K562 (cell line): ENCODE measurements around the gene ZFP57.

ENCODE experiments used
- BRCA1 ChIP-seq, 2 experiments: fragments of 450-650 bp in 1 of 2; sonication (generic) in 1 of 2; formaldehyde crosslinking in 1 of 2; IDR thresholded peaks; 2 replicates each; pipeline versions ENCODE4 v1.5.0 to v1.6.1; 2017 to 2020; ENCODE audit warnings: mild to moderate bottlenecking in 1 of 2, missing genetic modification reagents in 1 of 2
- CHD7 ChIP-seq: fragments of 200-600 bp; sonication (generic); IDR thresholded peaks from one replicate; pipeline ENCODE4 v1.6.1; 2012; ENCODE audit warnings: mild to moderate bottlenecking, low read depth, low read length, inconsistent platforms
- ELK1 ChIP-seq: sonication (generic); formaldehyde crosslinking; IDR thresholded peaks from 2 replicates; pipeline ENCODE4 v1.8.1; 2022; ENCODE audit warnings: missing genetic modification reagents
- EZH2 ChIP-seq: IDR thresholded peaks from 2 replicates; pipeline ENCODE4 v1.6.1; 2012; ENCODE audit warnings: low read depth, mild to moderate bottlenecking, inconsistent platforms, low read length, borderline replicate concordance
- HDAC6 ChIP-seq: IDR thresholded peaks from 2 replicates; pipeline ENCODE4 v1.6.1; 2012; ENCODE audit warnings: low read depth, mild to moderate bottlenecking, control low read depth, inconsistent platforms, low read length, moderate library complexity
- HEY1 ChIP-seq: fragments of 250-450 bp; sonication (Bioruptor Pico); IDR thresholded peaks from 2 replicates; pipeline ENCODE4 v1.5.0; 2020; ENCODE audit warnings: mild to moderate bottlenecking, moderate library complexity, borderline replicate concordance
- IRF2 ChIP-seq: sonication (generic); formaldehyde crosslinking; IDR thresholded peaks from 2 replicates; pipeline ENCODE4 v1.8.1; 2022; ENCODE audit warnings: mild to moderate bottlenecking, missing genetic modification reagents
- JUN ChIP-seq, 2 experiments: sonication (generic) in 1 of 2; formaldehyde crosslinking in 1 of 2; IDR thresholded peaks; 2 replicates each; pipeline versions ENCODE4 v1.6.1 to v1.8.0; 2012 to 2022; ENCODE audit warnings: borderline replicate concordance in 2 of 2, mild to moderate bottlenecking in 2 of 2, improper control_type of control experiment in 1 of 2, low read depth in 1 of 2, low read length in 1 of 2, missing genetic modification reagents in 1 of 2
- RCOR1 ChIP-seq, 2 experiments: IDR thresholded peaks; 2 replicates each; pipeline ENCODE4 v1.6.1; 2012; ENCODE audit warnings: low read depth in 2 of 2, low read length in 2 of 2, borderline replicate concordance in 1 of 2, improper control_type of control experiment in 1 of 2
- TEAD1 ChIP-seq, 2 experiments: fragments of 450-650 bp in 1 of 2; sonication (generic) in 1 of 2; formaldehyde crosslinking; IDR thresholded peaks; 2 replicates each; pipeline versions ENCODE4 v1.4.0 to v1.8.0; 2020 to 2022; ENCODE audit warnings: mild to moderate bottlenecking in 2 of 2, missing genetic modification reagents in 1 of 2
- ZNF184 ChIP-seq: sonication (generic); formaldehyde crosslinking; IDR thresholded peaks from 2 replicates; pipeline ENCODE4 v1.5.0; 2020; ENCODE audit warnings: missing genetic modification reagents
- ZNF586 ChIP-seq: fragments of 450-650 bp; formaldehyde crosslinking; conservative IDR thresholded peaks from 2 replicates; pipeline ENCODE4 v1.4.0; 2020; ENCODE audit warnings: mild to moderate bottlenecking, moderate library complexity
- TF ChIP-seq, protein P1 (sequence below), 3 experiments: IDR thresholded peaks in 2 of 3; conservative IDR thresholded peaks in 1 of 3; 2 replicates each; pipeline ENCODE4 v1.5.1; 2011 to 2012; ENCODE audit warnings: low read length in 3 of 3, mild to moderate bottlenecking in 3 of 3, control low read depth in 2 of 3, improper control_type of control experiment in 1 of 3, inconsistent platforms in 1 of 3, low read depth in 1 of 3, mixed read lengths in 1 of 3, moderate library complexity in 1 of 3; ENCODE audit not compliant: insufficient read depth in 2 of 3
- TF ChIP-seq, protein P2 (sequence below): sonication (generic); formaldehyde crosslinking; IDR thresholded peaks from 2 replicates; pipeline ENCODE4 v1.8.1; 2023; ENCODE audit warnings: mild to moderate bottlenecking, missing genetic modification reagents, moderate library complexity

- TF ChIP-seq ZNF184 (CRISPR knock-in tag): no peak
- no peak for TF ChIP-seq RCOR1 (IDR thresholded peaks at IDR 0.05; ENCODE audit: borderline replicate concordance in 1 of 2, low read depth in 2 of 2, low read length in 2 of 2)
- TF ChIP-seq ELK1 (CRISPR knock-in tag): no peak
- no peak for TF ChIP-seq EZH2
- TF ChIP-seq JUN (IDR thresholded peaks at IDR 0.05; ENCODE audit: borderline replicate concordance, low read depth, low read length): no peak
- no peak for TF ChIP-seq JUN (CRISPR knock-in tag; IDR thresholded peaks at IDR 0.05; ENCODE audit: borderline replicate concordance)
- no peak for TF ChIP-seq IRF2 (CRISPR knock-in tag)
- no peak for TF ChIP-seq HEY1
- TF ChIP-seq, protein P1, sequence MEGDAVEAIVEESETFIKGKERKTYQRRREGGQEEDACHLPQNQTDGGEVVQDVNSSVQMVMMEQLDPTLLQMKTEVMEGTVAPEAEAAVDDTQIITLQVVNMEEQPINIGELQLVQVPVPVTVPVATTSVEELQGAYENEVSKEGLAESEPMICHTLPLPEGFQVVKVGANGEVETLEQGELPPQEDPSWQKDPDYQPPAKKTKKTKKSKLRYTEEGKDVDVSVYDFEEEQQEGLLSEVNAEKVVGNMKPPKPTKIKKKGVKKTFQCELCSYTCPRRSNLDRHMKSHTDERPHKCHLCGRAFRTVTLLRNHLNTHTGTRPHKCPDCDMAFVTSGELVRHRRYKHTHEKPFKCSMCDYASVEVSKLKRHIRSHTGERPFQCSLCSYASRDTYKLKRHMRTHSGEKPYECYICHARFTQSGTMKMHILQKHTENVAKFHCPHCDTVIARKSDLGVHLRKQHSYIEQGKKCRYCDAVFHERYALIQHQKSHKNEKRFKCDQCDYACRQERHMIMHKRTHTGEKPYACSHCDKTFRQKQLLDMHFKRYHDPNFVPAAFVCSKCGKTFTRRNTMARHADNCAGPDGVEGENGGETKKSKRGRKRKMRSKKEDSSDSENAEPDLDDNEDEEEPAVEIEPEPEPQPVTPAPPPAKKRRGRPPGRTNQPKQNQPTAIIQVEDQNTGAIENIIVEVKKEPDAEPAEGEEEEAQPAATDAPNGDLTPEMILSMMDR (IDR thresholded peaks at IDR 0.05 in 2 of 3, conservative IDR thresholded peaks at IDR 0.05 in 1 of 3; ENCODE audit: insufficient read depth in 2 of 3, low read depth in 1 of 3, low read length in 3 of 3): no peak
- TF ChIP-seq HDAC6: no peak
- TF ChIP-seq ZNF586: no peak
- no peak for TF ChIP-seq BRCA1 (IDR thresholded peaks at IDR 0.05)
- no peak for TF ChIP-seq BRCA1 (CRISPR knock-in tag; IDR thresholded peaks at IDR 0.05)
- no peak for TF ChIP-seq CHD7
- TF ChIP-seq, protein P2, sequence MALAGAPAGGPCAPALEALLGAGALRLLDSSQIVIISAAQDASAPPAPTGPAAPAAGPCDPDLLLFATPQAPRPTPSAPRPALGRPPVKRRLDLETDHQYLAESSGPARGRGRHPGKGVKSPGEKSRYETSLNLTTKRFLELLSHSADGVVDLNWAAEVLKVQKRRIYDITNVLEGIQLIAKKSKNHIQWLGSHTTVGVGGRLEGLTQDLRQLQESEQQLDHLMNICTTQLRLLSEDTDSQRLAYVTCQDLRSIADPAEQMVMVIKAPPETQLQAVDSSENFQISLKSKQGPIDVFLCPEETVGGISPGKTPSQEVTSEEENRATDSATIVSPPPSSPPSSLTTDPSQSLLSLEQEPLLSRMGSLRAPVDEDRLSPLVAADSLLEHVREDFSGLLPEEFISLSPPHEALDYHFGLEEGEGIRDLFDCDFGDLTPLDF: no peak
- no peak for TF ChIP-seq TEAD1 (CRISPR knock-in tag; IDR thresholded peaks at IDR 0.05)
Measured at GRCh38 chr6:29678114-29678513, 2.8 kb downstream of the ZFP57 start.
